GM12878 (cell line): ENCODE measurements around the gene ATP6V1F.

Experiments
- CHD2 ChIP-seq: IDR thresholded peaks from 2 replicates; pipeline ENCODE4 v1.6.1; 2011; ENCODE audit warnings: low read depth, low read length, improper control_type of control experiment, borderline replicate concordance
- CTCF ChIP-seq, 3 experiments: IDR thresholded peaks in 2 of 3; conservative IDR thresholded peaks in 1 of 3; 2 replicates each; pipeline ENCODE4 v1.5.1; 2011; ENCODE audit warnings: low read depth in 3 of 3, low read length in 3 of 3, mild to moderate bottlenecking in 3 of 3, control low read depth in 2 of 3, moderate library complexity in 2 of 3, inconsistent platforms in 1 of 3, mixed read lengths in 1 of 3; ENCODE audit not compliant: control insufficient read depth in 2 of 3, insufficient read depth in 1 of 3; ENCODE audit errors: extremely low read depth in 1 of 3
- E2F8 ChIP-seq: fragments of 450-650 bp; IDR thresholded peaks from 2 replicates; pipeline ENCODE4 v1.6.1; 2018; ENCODE audit warnings: mild to moderate bottlenecking, low read depth, moderate library complexity; ENCODE audit not compliant: partially characterized antibody
- ELK1 ChIP-seq: IDR thresholded peaks from 2 replicates; pipeline ENCODE4 v1.6.1; 2012; ENCODE audit warnings: low read depth, low read length, improper control_type of control experiment
- IKZF2 ChIP-seq, 2 experiments: fragments of 450-650 bp; IDR thresholded peaks; 2 replicates each; pipeline ENCODE4 v1.6.1; 2017; ENCODE audit warnings: mild to moderate bottlenecking in 2 of 2, moderate library complexity in 2 of 2
- NR2C1 ChIP-seq: fragments of 450-650 bp; IDR thresholded peaks from 2 replicates; pipeline ENCODE4 v1.6.1; 2017; ENCODE audit warnings: antibody characterized with exemption, mild to moderate bottlenecking, moderate library complexity
- POLR2AphosphoS5 ChIP-seq: IDR thresholded peaks from 2 replicates; pipeline ENCODE4 v1.6.1; 2011; ENCODE audit warnings: mild to moderate bottlenecking, low read length, inconsistent platforms
- SREBF2 ChIP-seq: IDR thresholded peaks from 2 replicates; pipeline ENCODE4 v1.6.1; 2012; ENCODE audit warnings: mild to moderate bottlenecking, low read length

GRCh38 chr7:128815289-128815942 is 47.2 kb upstream of the ATP6V1F start:
- TF ChIP-seq E2F8 = no peak
- no peak for TF ChIP-seq CTCF (IDR thresholded peaks at IDR 0.05 in 2 of 3, conservative IDR thresholded peaks at IDR 0.05 in 1 of 3; ENCODE audit: control insufficient read depth in 2 of 3, extremely low read depth in 1 of 3, insufficient read depth in 1 of 3, low read depth in 3 of 3, low read length in 3 of 3)
- TF ChIP-seq NR2C1 = no peak
- no peak for TF ChIP-seq CHD2
- TF ChIP-seq IKZF2 (IDR thresholded peaks at IDR 0.05) = no peak
- TF ChIP-seq ELK1 = no peak
- no peak for TF ChIP-seq POLR2AphosphoS5
- TF ChIP-seq SREBF2 = no peak
